GM12878 (cell line): Measurements from ENCODE around the gene ST3GAL5.

ENCODE experiments used
- CTCF ChIP-seq, 3 experiments: IDR thresholded peaks in 2 of 3; conservative IDR thresholded peaks in 1 of 3; 2 replicates each; pipeline ENCODE4 v1.5.1; 2011; ENCODE audit warnings: low read depth in 3 of 3, low read length in 3 of 3, mild to moderate bottlenecking in 3 of 3, control low read depth in 2 of 3, moderate library complexity in 2 of 3, inconsistent platforms in 1 of 3, mixed read lengths in 1 of 3; ENCODE audit not compliant: control insufficient read depth in 2 of 3, insufficient read depth in 1 of 3; ENCODE audit errors: extremely low read depth in 1 of 3
- E4F1 ChIP-seq: fragments of 450-650 bp; IDR thresholded peaks from 2 replicates; pipeline ENCODE4 v1.6.1; 2018; ENCODE audit warnings: borderline replicate concordance, mild to moderate bottlenecking; ENCODE audit not compliant: partially characterized antibody
- IRF5 ChIP-seq: fragments of 450-650 bp; IDR thresholded peaks from 2 replicates; pipeline ENCODE4 v1.6.1; 2017; ENCODE audit warnings: borderline replicate concordance
- TF ChIP-seq, protein P1 (sequence below): fragments of 450-650 bp; IDR thresholded peaks from 2 replicates; pipeline ENCODE4 v1.6.1; 2018; ENCODE audit warnings: mild to moderate bottlenecking, low read depth, moderate library complexity; ENCODE audit not compliant: partially characterized antibody

GRCh38 chr2:85908506-85908905 lies 19.7 kb upstream of the ST3GAL5 start:
- TF ChIP-seq CTCF (IDR thresholded peaks at IDR 0.05 in 2 of 3, conservative IDR thresholded peaks at IDR 0.05 in 1 of 3; ENCODE audit: control insufficient read depth in 2 of 3, extremely low read depth in 1 of 3, insufficient read depth in 1 of 3, low read depth in 3 of 3, low read length in 3 of 3) (no peak), IRF5 (no peak), E4F1 (no peak)
- TF ChIP-seq, protein P1, sequence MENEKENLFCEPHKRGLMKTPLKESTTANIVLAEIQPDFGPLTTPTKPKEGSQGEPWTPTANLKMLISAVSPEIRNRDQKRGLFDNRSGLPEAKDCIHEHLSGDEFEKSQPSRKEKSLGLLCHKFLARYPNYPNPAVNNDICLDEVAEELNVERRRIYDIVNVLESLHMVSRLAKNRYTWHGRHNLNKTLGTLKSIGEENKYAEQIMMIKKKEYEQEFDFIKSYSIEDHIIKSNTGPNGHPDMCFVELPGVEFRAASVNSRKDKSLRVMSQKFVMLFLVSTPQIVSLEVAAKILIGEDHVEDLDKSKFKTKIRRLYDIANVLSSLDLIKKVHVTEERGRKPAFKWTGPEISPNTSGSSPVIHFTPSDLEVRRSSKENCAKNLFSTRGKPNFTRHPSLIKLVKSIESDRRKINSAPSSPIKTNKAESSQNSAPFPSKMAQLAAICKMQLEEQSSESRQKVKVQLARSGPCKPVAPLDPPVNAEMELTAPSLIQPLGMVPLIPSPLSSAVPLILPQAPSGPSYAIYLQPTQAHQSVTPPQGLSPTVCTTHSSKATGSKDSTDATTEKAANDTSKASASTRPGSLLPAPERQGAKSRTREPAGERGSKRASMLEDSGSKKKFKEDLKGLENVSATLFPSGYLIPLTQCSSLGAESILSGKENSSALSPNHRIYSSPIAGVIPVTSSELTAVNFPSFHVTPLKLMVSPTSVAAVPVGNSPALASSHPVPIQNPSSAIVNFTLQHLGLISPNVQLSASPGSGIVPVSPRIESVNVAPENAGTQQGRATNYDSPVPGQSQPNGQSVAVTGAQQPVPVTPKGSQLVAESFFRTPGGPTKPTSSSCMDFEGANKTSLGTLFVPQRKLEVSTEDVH = no peak
